Liver (tissue), 9 donors: ENCODE results near the gene CLIC5. TPM values are rescaled to one million over a fixed set of nuclear protein-coding genes. Genes with fewer than 3 reads are reported as not detected.

Experiments used
- DNase-seq: peaks from one replicate; pipeline ENCODE4 v3.0.0-alpha.2; 2017; ENCODE audit warnings: low spot score
- H3K27ac ChIP-seq, 2 donors: one replicate each; pipeline ENCODE4 v1.7.0; 2013; ENCODE audit warnings: inconsistent platforms in 2 of 2, low read length in 2 of 2, control low read depth in 1 of 2, low read depth in 1 of 2, mild to moderate bottlenecking in 1 of 2
- H3K27me3 ChIP-seq, 4 donors: one replicate each; pipeline versions ENCODE4 v1.6.1 to v1.7.0; 2013; ENCODE audit warnings: low read length in 3 of 4, inconsistent platforms in 1 of 4, mild to moderate bottlenecking in 1 of 4, moderate library complexity in 1 of 4; ENCODE audit not compliant: control insufficient read depth in 4 of 4, insufficient read depth in 4 of 4
- H3K36me3 ChIP-seq, 4 donors: one replicate each; pipeline versions ENCODE4 v1.6.1 to v1.7.0; 2013; ENCODE audit warnings: low read length in 3 of 4, mild to moderate bottlenecking in 3 of 4, low read depth in 1 of 4, moderate library complexity in 1 of 4; ENCODE audit not compliant: control insufficient read depth in 4 of 4, insufficient read depth in 3 of 4
- H3K4me1 ChIP-seq, 4 donors: one replicate each; pipeline versions ENCODE4 v1.6.1 to v1.7.0; 2013; ENCODE audit warnings: low read length in 3 of 4, mild to moderate bottlenecking in 3 of 4, moderate library complexity in 1 of 4; ENCODE audit not compliant: control insufficient read depth in 4 of 4, insufficient read depth in 4 of 4
- H3K4me3 ChIP-seq, 3 donors: one replicate each; pipeline versions ENCODE4 v1.6.1 to v1.7.0; 2013; ENCODE audit warnings: low read length in 3 of 3, control low read depth in 1 of 3, low read depth in 1 of 3, mild to moderate bottlenecking in 1 of 3
- H3K9ac ChIP-seq, 2 donors: one replicate each; pipeline ENCODE4 v1.7.0; 2013; ENCODE audit warnings: low read length in 2 of 2, mild to moderate bottlenecking in 2 of 2, moderate library complexity in 2 of 2, control low read depth in 1 of 2, low read depth in 1 of 2
- H3K9me3 ChIP-seq, 4 donors: one replicate each; pipeline versions ENCODE4 v1.6.1 to v1.7.0; 2013; ENCODE audit warnings: low read length in 3 of 4; ENCODE audit not compliant: control insufficient read depth in 4 of 4
- CTCF ChIP-seq: fragments of 150-350 bp; IDR thresholded peaks from 2 replicates; pipeline ENCODE4 v1.5.1; 2017; ENCODE audit warnings: improper control_type of control experiment, low read depth, low read length; ENCODE audit not compliant: missing input control
- EGR1 ChIP-seq, 2 donors: IDR thresholded peaks; 2 replicates each; pipeline ENCODE4 v1.6.1; 2016 to 2018; ENCODE audit warnings: antibody characterized with exemption in 2 of 2, low read depth in 2 of 2
- FOXA1 ChIP-seq: IDR thresholded peaks from 2 replicates; pipeline ENCODE4 v1.6.1; 2016; ENCODE audit warnings: antibody characterized with exemption
- FOXA2 ChIP-seq: IDR thresholded peaks from 2 replicates; pipeline ENCODE4 v1.6.1; 2016; ENCODE audit warnings: antibody characterized with exemption
- GABPA ChIP-seq, 2 donors: IDR thresholded peaks in 1 of 2; conservative IDR thresholded peaks in 1 of 2; 2 replicates each; pipeline ENCODE4 v1.6.1; 2016; ENCODE audit warnings: antibody characterized with exemption in 2 of 2, mild to moderate bottlenecking in 1 of 2, moderate library complexity in 1 of 2
- HNF4A ChIP-seq, 2 donors: conservative IDR thresholded peaks; 2 replicates each; pipeline ENCODE4 v1.6.1; 2016; ENCODE audit warnings: antibody characterized with exemption in 2 of 2, mild to moderate bottlenecking in 2 of 2
- HNF4G ChIP-seq: IDR thresholded peaks from 2 replicates; pipeline ENCODE4 v1.6.1; 2016; ENCODE audit warnings: antibody characterized with exemption
- JUND ChIP-seq, 2 donors: IDR thresholded peaks; 2 replicates each; pipeline ENCODE4 v1.6.1; 2016; ENCODE audit warnings: antibody characterized with exemption in 2 of 2
- MAX ChIP-seq: IDR thresholded peaks from 2 replicates; pipeline ENCODE4 v1.6.1; 2016; ENCODE audit warnings: antibody characterized with exemption
- NR2F2 ChIP-seq: IDR thresholded peaks from 2 replicates; pipeline ENCODE4 v1.6.1; 2016; ENCODE audit warnings: antibody characterized with exemption
- RAD21 ChIP-seq, 2 donors: IDR thresholded peaks; 2 replicates each; pipeline ENCODE4 v1.6.1; 2016; ENCODE audit warnings: antibody characterized with exemption in 2 of 2, mild to moderate bottlenecking in 2 of 2
- REST ChIP-seq: IDR thresholded peaks from 2 replicates; pipeline ENCODE4 v1.6.1; 2016; ENCODE audit warnings: antibody characterized with exemption, mild to moderate bottlenecking
- RXRA ChIP-seq, 2 donors: IDR thresholded peaks; 2 replicates each; pipeline ENCODE4 v1.6.1; 2017 to 2018; ENCODE audit warnings: antibody characterized with exemption in 2 of 2, mild to moderate bottlenecking in 1 of 2
- SP1 ChIP-seq: IDR thresholded peaks from 2 replicates; pipeline ENCODE4 v1.6.1; 2018; ENCODE audit warnings: antibody characterized with exemption, mild to moderate bottlenecking
- TAF1 ChIP-seq: conservative IDR thresholded peaks from 2 replicates; pipeline ENCODE4 v1.6.1; 2016; ENCODE audit warnings: antibody characterized with exemption, mild to moderate bottlenecking
- YY1 ChIP-seq: IDR thresholded peaks from 2 replicates; pipeline ENCODE4 v1.6.1; 2016; ENCODE audit warnings: antibody characterized with exemption, mild to moderate bottlenecking
- ZBTB33 ChIP-seq: IDR thresholded peaks from 2 replicates; pipeline ENCODE4 v1.6.1; 2016; ENCODE audit warnings: antibody characterized with exemption
- WGBS: extraction: QIAGEN DNeasy Blood & Tissue Kit; methylation state at CpG from one replicate; pipeline ENCODE4 v1.1.7; 2013; 5-methylcytosine and 5-hydroxymethylcytosine counted together
- polyA plus RNA-seq, 2 donors: library from polyadenylated mRNA; stranded (reverse) in 1 of 2; unstranded in 1 of 2; fragments of 200-250 nt in 1 of 2; fragments of >200 nt in 1 of 2; fragmentation: Nextera tagmentation in 1 of 2; extraction: Ambion mirVana in 1 of 2; gene quantifications; one replicate each; pipeline versions ENCODE4 v1.2.1 to v1.2.3, GENCODE V29; 2013 to 2015
- total RNA-seq, 2 donors: library from RNA; depleted of rRNA; stranded (reverse); fragments of >200 nt; gene quantifications; one replicate each; pipeline ENCODE4 v1.2.3, GENCODE V29; 2014
- donor health status: healthy.
- donor health status: healthy.
- donor health status: healthy.
- donor health status: healthy.
- donor health status: healthy.

CLIC5 gene
- total and polyA plus RNA-seq, 4 donors, result 0.05 to 0.33 (median 0.14) TPM

- TF ChIP-seq CTCF, result no peak
- TF ChIP-seq YY1, result no peak
- TF ChIP-seq NR2F2, result no peak
- no peak for TF ChIP-seq EGR1 (IDR thresholded peaks at IDR 0.05; ENCODE audit: low read depth in 2 of 2)
These were observed 13.4 kb downstream of the CLIC5 start (continued) for GRCh38 chr6:46002264-46002663.

GRCh38 chr6:46000905-46001304 is 14.8 kb downstream of the CLIC5 start:
- no peaks in the 10 kb centered on the region for H3K4me1 ChIP-seq
- H3K9ac ChIP-seq, result no peak overlapping the region
- no peak for TF ChIP-seq HNF4G
- no peak for TF ChIP-seq SP1
- no peak for TF ChIP-seq HNF4A (conservative IDR thresholded peaks at IDR 0.05)
- TF ChIP-seq FOXA2, result no peak
- no peak for TF ChIP-seq RXRA (IDR thresholded peaks at IDR 0.05)
- TF ChIP-seq EGR1 (IDR thresholded peaks at IDR 0.05; ENCODE audit: low read depth in 2 of 2), result no peak
- TF ChIP-seq ZBTB33, result no peak
- no peak for TF ChIP-seq MAX
- TF ChIP-seq RAD21 (IDR thresholded peaks at IDR 0.05), result no peak
- TF ChIP-seq REST, result no peak
- no peak for TF ChIP-seq YY1
- TF ChIP-seq GABPA (IDR thresholded peaks at IDR 0.05 in 1 of 2, conservative IDR thresholded peaks at IDR 0.05 in 1 of 2), result no peak
- H3K4me3 ChIP-seq, result no peak overlapping the region
- DNase-seq, result no peak
- WGBS, result 78% methylated on average over 1 of the region's 1 CpG
- no peaks in the 10 kb centered on the region for H3K27me3 ChIP-seq
- H3K36me3 ChIP-seq, result no peaks in the 10 kb centered on the region
- H3K27ac ChIP-seq, result no peak overlapping the region
- no peaks in the 10 kb centered on the region for H3K9me3 ChIP-seq

- Histone ChIP-seq H3K27me3 (no peaks in the 10 kb centered on the region), H3K9me3 (no peaks in the 10 kb centered on the region), H3K4me1 (no peaks in the 10 kb centered on the region), H3K9ac (no peak overlapping the region), H3K36me3 (no peaks in the 10 kb centered on the region), H3K4me3 (no peak overlapping the region), H3K27ac (no peak overlapping the region)
- no peak for DNase-seq
- 74% methylated on average over 2 of the region's 2 CpGs for WGBS
- TF ChIP-seq EGR1 (IDR thresholded peaks at IDR 0.05; ENCODE audit: low read depth in 2 of 2) (no peak), HNF4A (conservative IDR thresholded peaks at IDR 0.05) (no peak), FOXA1 (no peak), JUND (IDR thresholded peaks at IDR 0.05) (no peak), MAX (no peak), ZBTB33 (no peak), NR2F2 (no peak), FOXA2 (no peak), TAF1 (no peak), RXRA (IDR thresholded peaks at IDR 0.05) (no peak), SP1 (no peak)
These were observed 17.1 kb downstream of the CLIC5 start for GRCh38 chr6:45998524-45998923.
